ENCODE data around the gene FTSJ3. TPM values are rescaled to one million over a fixed set of nuclear protein-coding genes. Genes with fewer than 3 reads are reported as not detected.
A peak's percentile ranks its signal among the peaks of the same experiment; 100 is the strongest.

The FTSJ3 gene
- total and polyA plus RNA-seq, 10 of the 15 experiments (the other 5 are each of a cell fraction or from before 2014, with no cell fraction given): 17.2 to 79.2 (median 50.4) TPM

GRCh38 chr17:63842540-63843386 is 15.3 kb upstream of the FTSJ3 start, which contains the start of gene SMARCD2 (continued):
- TF ChIP-seq BCLAF1 (IDR thresholded peaks at IDR 0.05) (peak; percentile 74; the same call in 1 of the 2 replicates), HDGF (IDR thresholded peaks at IDR 0.05) (peak; percentile 77), RAD21 (IDR thresholded peaks at IDR 0.05; ENCODE audit: insufficient read depth, low read depth, low read length) (no peak), POLR2AphosphoS2 (IDR thresholded peaks at IDR 0.05; ENCODE audit: low read depth, low read length) (peak; percentile 58; the same call in 1 of the 2 replicates), POLR2A (IDR thresholded peaks at IDR 0.05; ENCODE audit: low read depth, low read length) (peak; percentile 92), SMC3 (IDR thresholded peaks at IDR 0.05; ENCODE audit: borderline replicate concordance, low read length) (0 out of 2 replicates have a peak, but pooled peaks have one; percentile 9), NFIC (IDR thresholded peaks at IDR 0.05; ENCODE audit: low read depth, low read length) (peak; percentile 11; the same call in 1 of the 2 replicates), NKRF (conservative IDR thresholded peaks at IDR 0.05) (peak; percentile 92), SIN3A (IDR thresholded peaks at IDR 0.05; ENCODE audit: low read depth, low read length) (peak; percentile 83), BHLHE40 (IDR thresholded peaks at IDR 0.05; ENCODE audit: borderline replicate concordance in 1 of 2, low read depth in 2 of 2, low read length in 1 of 2) (peak; percentile 27 to 70; a peak in 3 of 4 replicates), ATF7 (IDR thresholded peaks at IDR 0.05; ENCODE audit: low read depth) (no peak), ZBED1 (IDR thresholded peaks at IDR 0.05; ENCODE audit: borderline replicate concordance) (no peak), USF2 (IDR thresholded peaks at IDR 0.05; ENCODE audit: borderline replicate concordance, low read depth, low read length) (no peak), HDAC2 (IDR thresholded peaks at IDR 0.05) (no peak), SUZ12 (IDR thresholded peaks at IDR 0.05; ENCODE audit: unreplicated experiment) (no peak), KAT2A (conservative IDR thresholded peaks at IDR 0.05; ENCODE audit: control insufficient read depth, low read depth, low read length) (no peak), ETV6 (conservative IDR thresholded peaks at IDR 0.05 in 1 of 2, IDR thresholded peaks at IDR 0.05 in 1 of 2; ENCODE audit: borderline replicate concordance in 1 of 2, low read depth in 1 of 2) (peak in 1 of 2 experiments; percentile 61; a peak in 2 of 4 replicates), HCFC1 (IDR thresholded peaks at IDR 0.05; ENCODE audit: low read length) (peak; percentile 52), NR2C1 (IDR thresholded peaks at IDR 0.05) (peak; percentile 100), STAT1 (conservative IDR thresholded peaks at IDR 0.05) (peak; percentile 95), MYC (IDR thresholded peaks at IDR 0.05; ENCODE audit: insufficient read depth, insufficient read length, insufficient replicate concordance, low read length, severe bottlenecking) (no peak), SMAD5 (IDR thresholded peaks at IDR 0.05; ENCODE audit: low read depth) (no peak), BRCA1 (IDR thresholded peaks at IDR 0.05; ENCODE audit: low read depth, low read length) (peak; percentile 82), IKZF2 (IDR thresholded peaks at IDR 0.05) (peak; percentile 81 to 82), MTA3 (IDR thresholded peaks at IDR 0.05; ENCODE audit: borderline replicate concordance, low read length) (no peak), MEF2B (IDR thresholded peaks at IDR 0.05; ENCODE audit: partially characterized antibody, poor library complexity, severe bottlenecking) (peak; percentile 37)
